Muscle of back (tissue), 11 donors: ENCODE data around the gene C6orf62. TPM values are rescaled to one million over a fixed set of nuclear protein-coding genes. Genes with fewer than 3 reads are reported as not detected.
"Not testable (repeated sequence)": the region's sequence is repeated elsewhere in the genome, so short reads cannot be mapped to it uniquely, and the experiment has no call there.

Source experiments
- DNase-seq, 3 donors: peaks; one replicate each; pipeline versions ENCODE4 v3.0.0 to v3.0.0-alpha.2; 2013
- polyA plus RNA-seq, 10 donors: library from polyadenylated mRNA; unstranded; fragments of 120-200 nt; gene quantifications; one replicate each; pipeline ENCODE4 v1.2.1, GENCODE V29; 2013; ENCODE audit not compliant: insufficient read length in 10 of 10

C6orf62 gene
- polyA plus RNA-seq, 10 donors = 81.6 to 95.0 (median 88.4) TPM

DNA sequence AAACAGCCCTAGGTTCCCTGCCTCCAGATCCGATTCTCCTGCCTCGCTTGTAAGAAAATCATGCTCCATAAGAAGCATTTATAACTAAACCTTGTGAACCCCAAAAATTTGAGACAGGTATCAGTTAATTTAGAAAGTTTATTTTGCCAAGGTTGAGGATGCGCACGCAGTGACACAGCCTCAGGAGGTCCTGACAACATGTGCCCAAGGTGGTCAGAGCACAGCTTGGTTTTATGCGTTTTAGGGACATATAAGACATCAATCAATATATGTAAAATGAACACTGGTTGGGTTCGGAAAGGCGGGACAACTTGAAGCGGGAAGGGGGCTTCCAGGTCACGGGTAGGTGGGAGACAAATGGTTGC, 50.0 kb downstream of the C6orf62 start:
- no peak for DNase-seq

DNA sequence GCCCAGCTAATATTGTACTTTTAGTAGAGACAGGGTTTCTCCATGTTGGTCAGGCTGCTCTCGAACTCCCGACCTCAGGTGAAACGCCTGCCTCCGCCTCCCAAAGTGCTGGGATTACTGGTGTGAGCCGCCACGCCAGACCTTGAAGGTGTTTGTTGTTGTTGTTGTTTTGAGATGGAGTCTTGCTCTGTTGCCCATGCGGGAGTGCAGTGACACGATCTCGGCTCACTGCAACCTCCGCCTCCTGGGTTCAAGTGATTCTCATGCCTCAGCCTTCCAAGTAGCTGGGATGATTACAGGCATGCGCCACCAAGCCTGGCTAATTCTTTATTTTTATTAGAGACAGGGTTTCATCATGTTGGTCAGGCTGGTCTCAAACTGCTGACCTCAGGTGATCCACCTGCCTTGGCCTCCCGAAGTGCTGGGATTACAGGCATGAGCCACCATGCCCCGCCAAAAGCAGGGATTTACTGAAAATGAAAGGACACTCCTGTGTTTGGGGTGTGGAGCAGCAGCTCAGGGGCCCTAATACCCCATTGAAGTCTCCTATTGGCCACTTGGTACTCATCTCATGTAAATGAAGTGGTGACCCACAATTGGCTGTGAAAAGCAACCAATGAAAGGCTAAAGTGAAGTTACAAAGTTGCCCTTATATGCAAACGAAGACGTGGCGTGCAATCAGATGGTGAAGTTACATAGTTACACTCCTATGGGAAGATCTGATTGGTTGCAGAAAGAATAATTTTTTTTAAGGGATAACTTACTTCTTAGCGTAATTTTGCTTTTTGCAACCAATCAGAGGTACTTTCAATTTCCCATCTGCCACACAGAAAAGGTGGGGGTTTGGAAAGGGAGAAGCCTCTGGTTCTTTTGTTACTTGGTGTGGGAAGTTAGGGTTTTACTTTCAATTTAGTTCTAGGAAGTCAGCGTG, 50.6 kb downstream of the C6orf62 start:
- DNase-seq = not testable (repeated sequence)

DNA sequence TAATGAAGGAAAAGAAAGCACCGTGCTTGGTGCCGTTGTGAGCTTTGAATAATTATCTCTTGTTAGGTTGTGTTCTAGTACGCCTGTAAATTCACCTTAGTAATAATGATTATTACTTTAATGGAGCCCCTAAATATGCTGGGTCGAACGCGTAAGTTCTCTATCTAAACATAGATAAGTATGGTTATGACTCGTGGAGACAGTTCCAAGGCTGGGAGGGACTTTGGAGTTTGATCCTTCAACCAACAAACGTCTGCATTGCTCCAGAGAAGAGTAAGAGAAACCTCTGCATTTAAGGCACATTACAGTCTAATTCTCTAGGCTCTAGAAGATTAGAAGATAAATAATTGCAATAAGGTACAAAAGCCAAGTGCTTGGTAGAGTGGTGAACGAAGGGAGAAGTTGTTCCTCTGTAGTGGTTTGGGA, 51.6 kb downstream of the C6orf62 start:
- no peak for DNase-seq

DNA sequence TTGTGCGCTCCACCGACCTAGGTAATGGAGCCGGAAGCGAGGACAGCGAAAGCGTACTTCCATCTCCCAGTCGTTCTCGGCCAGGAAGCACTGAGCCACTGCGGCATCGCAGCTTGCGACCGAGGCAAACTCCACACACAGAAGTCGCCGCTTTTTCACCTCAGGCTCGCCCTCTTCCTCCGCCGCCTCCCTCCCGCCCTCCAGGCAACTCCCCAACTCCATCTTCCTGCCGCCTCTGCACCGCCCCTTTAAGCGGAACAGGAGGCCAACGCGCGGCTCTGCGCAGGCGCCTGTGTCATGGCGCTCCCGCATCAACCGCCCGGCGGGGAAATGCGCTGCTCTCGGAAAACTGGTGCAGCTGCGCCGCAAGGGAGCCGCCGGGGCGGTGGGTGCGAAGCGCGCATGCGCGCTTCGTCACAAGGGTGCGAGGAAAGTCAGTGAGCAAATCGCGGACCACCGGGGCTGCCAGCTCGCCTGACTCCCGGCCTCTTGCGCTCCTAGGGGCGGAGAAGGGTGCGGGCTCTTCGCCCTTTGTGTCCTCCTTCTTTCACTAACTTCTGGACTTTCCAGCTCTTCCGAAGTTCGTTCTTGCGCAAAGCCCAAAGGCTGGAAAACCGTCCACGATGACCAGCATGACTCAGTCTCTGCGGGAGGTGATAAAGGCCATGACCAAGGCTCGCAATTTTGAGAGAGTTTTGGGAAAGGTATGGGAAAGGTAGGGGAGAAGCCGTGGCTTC, 52.1 kb downstream of the C6orf62 start, which contains the start of the genes ACOT13 and TDP2:
Gene ACOT13 (plus strand): TSS at position 437 of the 737 bp plus-strand sequence. CDS start 187 bp downstream, at position 624.
Gene TDP2 (minus strand): TSS at position 259 of the 737 bp plus-strand sequence. CDS start 37 bp downstream, at position 222.
- peak; percentile 98 to 100 (median 99) for DNase-seq

DNA sequence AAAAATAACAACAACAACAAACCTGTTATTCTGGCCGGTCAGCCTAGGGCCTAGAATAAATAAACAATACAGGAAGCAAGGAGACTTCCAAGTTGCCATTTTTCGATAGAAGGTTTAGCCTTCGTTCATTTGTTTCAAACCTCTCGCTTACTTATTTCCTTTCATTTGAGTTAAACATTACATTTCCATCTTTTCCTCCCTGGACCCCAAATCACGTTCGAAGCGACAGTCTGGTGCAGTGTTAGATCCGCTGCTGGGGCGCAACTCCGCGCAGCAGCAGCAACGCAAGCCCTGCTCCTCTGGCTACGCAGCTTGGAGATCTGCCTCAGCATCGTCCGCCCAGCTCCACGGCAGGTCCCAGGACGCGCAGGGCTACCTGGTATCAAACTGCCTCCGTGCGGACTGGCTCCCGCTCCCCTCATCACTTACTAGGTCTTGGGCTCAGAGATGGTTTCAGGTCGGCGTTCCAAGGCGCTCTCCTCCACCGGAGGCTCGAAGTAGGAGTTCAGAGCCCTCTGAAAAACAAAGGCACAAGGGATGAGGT, 52.8 kb downstream of the C6orf62 start:
- peak in 1 of 3 donors; percentile 22 for DNase-seq

DNA sequence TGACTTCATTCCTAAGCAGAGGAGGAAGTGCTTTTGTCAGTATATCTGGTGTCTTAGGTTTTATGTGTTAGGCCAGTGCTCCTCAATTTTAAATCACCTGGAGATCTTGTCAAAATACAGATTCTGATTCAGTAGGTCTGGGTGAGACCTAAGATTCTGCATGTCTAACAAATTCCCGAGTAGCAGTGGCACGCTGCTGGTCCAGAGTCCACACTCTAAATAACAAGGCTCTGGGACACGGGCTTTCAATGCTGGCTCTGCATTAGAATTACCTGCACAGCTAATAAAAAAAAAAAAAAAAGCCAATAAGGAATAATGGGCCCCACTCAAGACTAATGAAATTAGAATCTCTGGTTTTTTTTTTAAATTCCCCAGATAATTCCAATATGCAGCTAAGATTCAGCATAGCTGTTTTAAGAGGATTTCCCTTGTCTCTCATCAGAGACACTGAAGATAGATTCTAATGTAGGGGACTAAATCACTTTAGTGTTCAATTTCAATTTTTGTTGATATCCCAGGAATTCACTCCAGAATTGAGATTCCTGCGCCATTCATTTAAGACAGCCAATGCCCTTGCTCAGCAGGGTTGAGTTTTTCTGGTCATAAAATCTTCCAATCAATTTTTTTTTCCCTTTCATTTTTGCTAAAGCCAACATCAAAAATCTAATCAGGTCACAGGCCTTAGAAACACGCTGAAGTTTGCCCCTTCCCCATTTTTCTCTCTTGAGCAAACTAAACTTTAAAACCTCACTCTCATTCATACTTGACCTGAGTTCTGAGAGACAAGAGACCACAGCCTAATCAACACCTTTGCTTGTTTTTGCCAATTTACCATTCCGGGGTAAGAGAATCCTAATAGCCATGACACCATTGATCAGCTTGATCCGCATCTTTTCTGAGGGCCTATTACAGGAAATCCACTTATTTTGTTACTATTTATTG, 54.6 kb downstream of the C6orf62 start:
- DNase-seq = no peak

DNA sequence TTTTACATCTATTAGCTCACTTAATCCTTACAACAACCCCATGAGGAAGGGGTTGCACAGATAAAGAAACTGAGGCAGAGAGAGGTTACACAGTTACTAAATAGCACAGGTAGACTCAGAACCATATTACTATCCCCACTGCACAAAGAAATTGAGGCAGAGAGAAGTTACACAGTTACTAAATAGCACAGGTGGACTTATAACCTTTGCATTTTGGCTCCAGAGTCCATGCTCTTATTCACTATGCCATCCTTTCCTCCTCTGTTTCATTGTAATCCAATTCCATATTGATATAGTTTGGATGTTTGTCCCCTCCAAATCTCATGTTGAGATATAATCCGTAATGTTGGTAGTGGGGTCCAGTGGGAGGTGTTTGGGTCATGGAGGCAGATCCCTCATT, 55.8 kb downstream of the C6orf62 start:
- no peak for DNase-seq

DNA sequence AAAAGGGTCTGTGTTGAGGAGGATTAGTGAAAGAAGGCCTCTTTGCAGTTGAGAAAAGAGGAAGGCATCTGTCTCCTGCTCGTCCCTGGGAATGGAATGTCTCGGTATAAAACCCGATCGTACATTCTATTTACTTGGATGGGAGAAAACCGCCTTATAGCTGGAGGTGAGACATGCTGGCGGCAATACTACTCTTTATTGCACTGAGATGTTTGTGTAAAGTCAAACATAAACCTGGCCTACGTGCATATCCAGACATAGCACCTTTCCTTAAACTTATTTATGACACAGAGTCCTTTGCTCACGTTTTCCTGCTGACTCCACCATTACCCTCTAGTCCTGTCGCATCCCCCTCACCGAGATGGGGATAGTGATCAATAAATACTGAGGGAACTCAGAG, 56.7 kb downstream of the C6orf62 start:
- DNase-seq = no peak

DNA sequence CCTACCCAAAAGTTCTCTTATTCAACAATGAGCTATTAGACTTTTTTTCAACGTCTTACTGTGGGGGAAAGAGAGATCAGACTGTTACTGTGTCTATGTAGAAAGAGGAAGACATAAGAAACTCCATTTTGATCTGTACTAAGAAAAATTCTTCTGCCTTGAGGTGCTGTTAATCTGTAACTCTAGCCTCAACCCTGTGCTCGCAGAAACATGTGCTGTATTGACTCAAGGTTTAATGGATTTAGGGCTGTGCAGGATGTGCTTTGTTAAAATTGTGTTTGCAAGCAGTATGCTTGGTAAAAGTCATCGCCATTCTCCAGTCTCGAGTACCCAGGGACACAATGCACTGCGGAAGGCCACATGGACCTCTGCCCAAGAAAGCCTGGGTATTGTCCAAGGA, 57.2 kb downstream of the C6orf62 start:
- DNase-seq = not testable (repeated sequence)

DNA sequence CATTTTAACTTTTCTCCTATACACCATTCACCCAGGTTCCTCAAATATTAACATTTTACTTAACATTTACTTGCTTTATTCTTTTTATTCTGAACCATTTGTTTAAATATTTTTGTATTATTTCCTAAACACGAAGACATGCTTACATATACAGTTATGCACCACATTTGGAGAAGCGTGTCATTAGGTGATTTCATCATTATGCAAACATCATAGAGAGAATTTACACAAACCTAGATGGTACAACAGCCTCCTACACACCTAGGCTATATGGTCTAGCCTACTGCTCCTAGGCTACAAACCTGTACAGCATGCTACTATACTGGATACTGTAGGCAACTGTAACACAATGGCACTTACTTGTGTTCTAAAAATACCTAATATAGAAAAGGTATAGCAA, 58.8 kb downstream of the C6orf62 start:
- no peak for DNase-seq

DNA sequence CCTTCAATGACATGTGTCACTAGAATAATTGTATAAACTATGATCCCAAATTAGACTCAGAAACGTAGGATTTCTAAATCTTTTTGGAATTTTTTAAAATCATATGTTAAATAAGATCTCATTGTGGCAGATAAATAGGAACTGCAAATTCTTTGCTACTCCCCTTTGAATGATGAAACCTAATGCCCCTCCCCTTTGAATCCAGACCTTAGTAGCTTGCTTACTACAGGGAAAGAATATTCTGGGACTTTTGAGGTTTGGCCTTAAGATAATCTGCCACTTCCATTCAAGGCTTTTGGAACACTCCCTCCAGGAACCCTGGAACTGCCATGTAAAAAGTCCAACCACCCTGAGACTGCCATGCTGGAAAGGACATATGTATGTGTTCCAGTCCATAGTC, 59.4 kb downstream of the C6orf62 start:
- no peak for DNase-seq

DNA sequence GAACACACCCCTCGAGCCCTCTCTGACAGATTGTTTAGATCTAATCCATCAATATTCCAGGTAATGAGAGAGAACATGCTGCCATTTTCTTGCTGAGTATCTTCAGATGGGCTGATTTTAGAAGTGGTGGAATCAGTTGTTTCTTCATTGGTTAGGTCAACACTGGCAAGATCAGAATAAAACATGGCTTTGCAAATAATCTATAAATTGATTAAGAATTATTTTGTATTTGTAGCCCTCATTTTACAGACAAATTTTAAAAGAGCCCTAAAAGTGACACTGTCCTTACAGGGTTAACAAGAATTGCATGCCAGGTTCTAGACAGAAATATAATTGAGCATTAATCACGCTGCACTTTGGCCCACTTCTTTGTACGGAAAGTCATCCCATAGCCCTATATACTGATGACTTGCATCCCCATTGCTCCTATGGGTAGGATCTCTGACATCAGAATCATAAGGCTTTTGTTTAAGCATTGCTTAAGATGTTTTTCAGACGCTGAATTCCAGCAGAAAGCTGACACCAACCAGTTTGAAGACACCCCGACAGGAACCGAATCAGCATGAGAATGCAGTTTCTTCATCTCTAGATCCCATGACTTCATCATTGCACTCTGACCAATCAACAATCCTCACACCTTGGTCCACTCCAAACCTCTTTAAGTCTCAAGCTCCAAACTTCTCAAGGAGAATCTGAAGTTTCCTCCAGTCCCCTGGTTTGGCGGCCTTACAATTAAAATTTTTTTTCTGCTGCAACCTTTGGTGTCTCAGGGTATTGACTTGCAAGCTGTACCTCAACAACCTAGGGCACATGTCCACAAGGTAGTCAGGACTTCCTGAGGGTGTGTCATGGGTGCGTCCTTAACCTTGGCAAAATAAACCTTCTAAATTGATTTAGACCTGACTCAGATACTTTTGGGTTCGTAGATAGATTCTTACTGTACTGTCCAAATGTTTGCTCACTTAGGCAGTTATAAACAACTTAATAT, 60.1 kb downstream of the C6orf62 start:
- DNase-seq = no peak

DNA sequence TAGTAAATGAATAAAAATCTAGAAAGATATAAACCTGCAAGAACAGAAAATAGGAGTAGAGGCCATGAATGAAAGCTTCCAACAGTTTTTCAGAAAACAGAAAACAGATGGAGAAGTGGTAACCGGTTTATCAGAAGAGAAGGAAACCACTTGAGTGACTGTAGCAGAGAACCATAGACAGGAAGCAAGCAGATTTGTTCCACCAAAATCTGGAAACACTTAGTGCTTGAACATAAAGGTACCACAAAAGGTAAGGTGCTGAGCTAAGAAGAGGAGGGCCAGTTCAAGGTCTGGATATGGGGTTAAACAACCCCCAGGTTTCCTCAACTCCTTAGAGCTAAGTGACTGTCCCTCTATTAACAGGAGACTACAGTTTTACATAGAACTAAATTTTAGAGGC, 63.7 kb downstream of the C6orf62 start:
- no peak for DNase-seq

Other genes starting within 250 kb of the C6orf62 start
- gene GPLD1, start 229.6 kb downstream of the C6orf62 start, polyA plus RNA-seq = 1 to 10 TPM; 1.1 to 3.0 (median 1.7) TPM
- gene ALDH5A1, start 224.2 kb downstream of the C6orf62 start, polyA plus RNA-seq = 10 to 100 TPM in 1 of 10 donors, 1 to 10 TPM in 9; 5.8 to 11.0 (median 8.5) TPM
- under 1 TPM in 8 of 10 donors, not detected in 2; 0.04 to 0.11 (median 0.08) TPM for gene KIAA0319, start 73.0 kb downstream of the C6orf62 start, polyA plus RNA-seq
- gene TDP2, start 52.3 kb downstream of the C6orf62 start, polyA plus RNA-seq = 10 to 100 TPM; 22.8 to 29.5 (median 27.6) TPM
- gene ACOT13, start 52.1 kb downstream of the C6orf62 start, polyA plus RNA-seq = 10 to 100 TPM; 14.4 to 20.0 (median 16.5) TPM
- 10 to 100 TPM; 13.6 to 28.4 (median 18.1) TPM for gene GMNN, start 55.8 kb upstream of the C6orf62 start, polyA plus RNA-seq
- gene ARMH2, start 79.8 kb upstream of the C6orf62 start, polyA plus RNA-seq = not detected
- gene RIPOR2, start 216.8 kb upstream of the C6orf62 start, polyA plus RNA-seq = 10 to 100 TPM; 21.6 to 43.0 (median 25.5) TPM